Embryonic facial prominence (tissue), 1 donor: ENCODE results near the gene AKT2.
A peak's percentile ranks its signal among the peaks of the same experiment; 100 is the strongest.
"Not testable (repeated sequence)": the region's sequence is repeated elsewhere in the genome, so short reads cannot be mapped to it uniquely, and the experiment has no call there.

Experiments used
- DNase-seq: peaks from one replicate; pipeline ENCODE4 v3.0.0-alpha.2; 2016; ENCODE audit errors: extremely low spot score

The AKT2 gene

DNA sequence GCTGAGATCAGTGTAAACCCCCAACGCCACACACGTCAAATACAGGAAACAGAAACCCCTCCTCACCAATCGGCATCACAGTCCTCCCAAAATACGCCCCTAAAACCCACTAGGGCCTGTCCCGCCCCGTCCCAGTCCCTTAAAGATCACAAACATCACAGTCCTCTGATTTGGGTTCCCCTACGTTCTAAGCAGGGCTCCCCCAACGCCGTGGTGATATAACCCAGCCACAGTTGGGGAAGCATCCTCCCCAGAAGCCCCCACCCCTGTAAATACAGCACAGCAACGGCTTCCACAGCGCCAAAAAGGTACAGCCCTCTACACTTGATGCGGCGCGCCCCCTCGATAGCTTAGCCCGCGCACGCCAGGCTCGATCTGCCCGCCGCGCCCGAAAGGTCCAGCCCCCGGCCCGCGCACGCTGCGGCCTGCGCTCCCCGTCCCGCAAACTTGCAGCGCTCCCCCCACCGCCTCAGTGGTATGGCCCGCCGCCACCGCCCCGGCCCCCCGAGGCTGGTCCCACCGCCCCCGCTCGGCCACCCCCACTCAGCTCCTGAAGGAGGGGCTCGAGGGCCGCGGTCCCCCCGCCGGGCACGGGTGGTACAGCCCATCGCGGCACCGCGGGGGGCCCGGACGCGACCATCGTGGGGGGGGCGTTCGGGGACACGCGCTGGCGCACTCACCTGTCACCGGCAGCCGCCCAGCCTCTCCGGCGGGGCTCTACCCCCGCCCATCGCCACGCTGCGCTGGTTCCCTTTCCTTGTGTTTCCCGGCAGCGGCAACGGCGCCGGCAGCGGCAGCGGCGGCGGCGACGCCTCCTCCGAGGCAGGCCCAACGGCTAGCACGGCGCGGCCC, at the start of gene AKT2:
TSS of gene AKT2 (minus strand) at position 845 of the 852 bp plus-strand sequence. CDS start 20,078 bp downstream, outside the sequence.
- peak; percentile 79 for DNase-seq

- DNase-seq, result not testable (repeated sequence)
These were observed 47.9 kb upstream of the AKT2 start for GRCh38 chr19:40333083-40333482.

DNA sequence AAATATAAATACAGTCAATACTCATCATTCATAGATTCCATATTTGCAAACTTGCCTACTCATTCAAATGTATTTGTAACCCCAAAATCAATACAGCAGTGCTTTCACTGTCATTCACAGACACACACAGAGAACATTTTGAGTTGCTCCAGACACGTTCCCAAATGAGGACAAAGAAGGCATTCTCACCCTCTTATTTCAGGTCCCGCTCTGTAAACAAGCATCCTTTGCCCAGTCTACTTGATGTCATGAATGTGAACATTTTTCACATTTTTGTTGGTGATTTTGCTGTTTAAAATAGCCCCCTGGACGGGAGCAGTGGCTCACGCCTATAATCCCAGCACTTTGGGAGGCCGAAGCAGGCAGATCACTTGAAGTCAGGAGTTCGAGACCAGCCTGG, 47.5 kb upstream of the AKT2 start:
- no peak for DNase-seq

DNA sequence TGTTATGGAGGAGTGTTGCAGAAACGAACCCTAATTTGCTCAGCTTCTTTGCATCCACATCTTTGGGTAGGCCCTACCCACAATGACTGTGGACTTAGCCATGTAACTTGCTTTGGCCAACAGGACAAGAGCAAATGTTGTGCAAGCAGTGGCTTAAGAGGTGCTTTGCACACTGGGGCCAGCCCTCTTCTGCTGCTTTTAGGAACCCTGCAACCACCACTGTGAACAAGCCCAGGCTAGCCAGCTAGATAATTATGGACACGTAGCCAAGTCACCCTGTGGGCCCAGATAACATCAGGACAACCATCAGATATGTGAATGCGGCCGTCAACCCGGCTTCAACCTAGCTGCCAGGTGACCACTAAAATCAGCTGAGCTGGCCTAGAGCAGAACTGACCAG, 45.9 kb upstream of the AKT2 start:
- no peak for DNase-seq

DNA sequence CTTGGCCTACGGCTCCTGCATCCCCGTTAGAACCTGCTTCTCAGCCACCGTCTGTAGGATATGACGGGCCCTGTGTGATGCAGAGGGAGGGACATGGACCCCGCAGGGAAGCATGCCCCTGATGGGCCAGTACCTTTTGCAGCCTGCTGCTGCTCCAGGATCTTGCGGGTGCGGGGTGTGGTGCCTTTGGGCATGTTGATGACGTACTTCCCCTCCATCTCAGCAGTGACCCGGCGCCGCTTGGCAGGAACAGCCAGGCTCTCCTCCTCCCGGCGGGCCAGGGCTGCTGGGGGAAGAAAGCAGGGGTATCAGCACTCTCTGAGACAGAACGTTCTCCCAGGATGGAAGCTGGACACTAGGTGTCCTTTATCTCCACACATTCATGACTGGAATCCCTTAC, 41.1 kb upstream of the AKT2 start:
- DNase-seq, result no peak

DNA sequence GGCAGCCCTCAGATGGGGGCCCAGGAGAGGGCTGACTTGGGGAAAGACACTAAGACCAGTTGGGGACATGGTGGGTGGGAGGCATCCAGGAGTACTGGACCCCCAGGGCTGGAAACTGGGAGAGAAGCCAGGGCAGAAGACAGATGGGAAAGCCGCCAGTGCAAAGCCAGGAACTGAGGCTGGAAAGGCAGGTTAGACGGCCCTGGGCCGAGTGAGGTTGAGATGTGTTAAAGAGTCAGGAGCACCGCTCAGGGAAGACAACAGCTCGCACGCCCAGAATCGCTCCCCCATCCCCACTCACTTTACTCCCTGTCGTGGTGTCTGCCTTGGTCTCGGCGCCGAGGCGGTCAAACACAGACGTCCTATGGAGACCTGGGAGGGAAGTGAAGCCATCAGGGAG, 38.6 kb upstream of the AKT2 start:
- no peak for DNase-seq

DNA sequence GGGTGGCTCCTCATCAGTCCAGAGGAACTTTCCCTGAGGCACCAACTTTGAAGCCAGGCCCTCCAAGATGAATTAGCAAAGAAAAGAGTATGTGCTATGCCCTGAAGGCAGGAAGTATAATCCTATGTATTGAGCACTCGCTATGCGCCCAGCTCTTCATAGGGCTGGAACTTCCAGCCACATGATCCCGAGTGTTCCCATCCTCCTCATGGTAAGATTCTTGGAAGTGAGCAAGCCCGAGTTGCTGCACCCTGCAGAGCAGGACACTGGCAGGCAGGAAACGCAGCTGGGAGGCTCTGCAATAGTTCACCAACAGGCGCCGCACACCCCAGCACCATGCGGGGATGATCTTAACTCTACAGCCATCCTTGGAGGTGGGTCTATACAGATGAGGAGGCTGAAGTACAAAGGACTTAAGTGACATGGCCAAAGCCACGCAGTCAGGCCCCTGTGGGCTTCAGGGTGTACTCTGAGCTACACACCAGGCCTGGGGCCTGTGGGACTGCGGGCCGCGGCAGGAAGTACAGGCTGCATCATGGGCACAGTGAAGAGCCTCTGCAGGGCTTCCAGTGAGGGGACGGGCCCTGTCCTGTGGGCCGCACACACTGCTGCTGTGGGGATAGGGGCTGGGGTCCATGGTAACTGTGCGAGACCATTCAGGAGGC, 37.9 kb upstream of the AKT2 start:
- DNase-seq, result no peak

GRCh38 chr19:40322271-40322610, 37.1 kb upstream of the AKT2 start:
- no peak for DNase-seq

DNA sequence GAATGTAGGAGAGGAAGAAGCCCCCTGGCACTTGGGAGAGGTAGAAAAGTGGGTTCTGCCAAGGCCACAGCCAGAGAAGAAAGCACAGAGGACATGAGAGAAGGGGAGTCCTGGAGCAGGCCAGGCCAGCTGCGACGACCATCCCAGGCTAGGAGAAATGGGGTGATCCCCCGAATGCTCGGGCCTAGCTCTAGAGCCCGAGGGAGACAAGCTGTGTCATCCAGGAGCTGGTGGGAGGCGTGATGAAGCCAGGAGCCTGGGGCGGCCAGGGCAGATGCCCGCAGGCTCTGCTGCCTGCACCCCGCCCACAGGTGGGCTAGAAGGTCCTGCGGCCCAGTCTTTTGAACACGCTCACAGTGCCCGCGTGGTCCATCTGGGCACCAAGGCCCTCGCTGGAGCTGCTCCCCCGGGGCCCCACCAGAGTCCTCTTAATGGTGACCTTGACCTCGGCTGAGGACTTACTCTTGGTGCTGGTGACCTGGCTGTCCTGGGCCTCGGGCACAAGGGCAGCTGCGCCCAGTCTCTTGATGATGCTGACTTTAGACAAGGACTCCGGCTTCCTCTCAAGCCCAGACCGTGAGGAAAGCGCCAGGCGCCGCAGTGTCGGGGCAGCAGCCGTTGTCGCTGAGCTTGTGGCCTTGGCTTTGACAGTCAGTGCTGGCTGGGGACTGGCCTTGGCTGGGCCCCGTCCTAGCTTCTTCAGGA, 36.6 kb upstream of the AKT2 start:
- no peak for DNase-seq

GRCh38 chr19:40321076-40321475, 35.9 kb upstream of the AKT2 start:
- DNase-seq, result no peak

- no peak for DNase-seq
These were observed 35.4 kb upstream of the AKT2 start for GRCh38 chr19:40320558-40320935.

DNA sequence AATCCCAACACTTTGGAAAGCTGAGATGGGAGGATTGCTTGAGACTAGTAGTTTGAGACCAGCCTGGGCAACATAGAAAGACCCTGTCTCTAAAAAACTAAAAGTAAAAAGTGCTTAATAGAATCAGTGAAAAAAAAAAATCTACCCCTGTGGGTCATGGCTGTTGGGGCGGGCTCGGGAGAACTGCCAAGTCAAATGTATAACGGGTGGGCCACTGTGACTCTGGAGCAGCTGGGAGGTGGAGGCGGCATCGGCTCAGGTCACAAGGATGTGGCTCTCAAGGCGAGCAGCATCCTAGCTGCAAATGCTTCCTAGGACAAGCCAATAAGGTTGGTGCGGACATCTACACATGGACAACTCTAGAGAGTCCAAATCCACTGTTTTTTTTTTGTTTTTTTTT, 32.2 kb upstream of the AKT2 start:
- DNase-seq, result no peak

- no peak for DNase-seq
These were observed 30.8 kb upstream of the AKT2 start for GRCh38 chr19:40315812-40316470.

GRCh38 chr19:40314656-40315055, 29.5 kb upstream of the AKT2 start:
- DNase-seq, result no peak

DNA sequence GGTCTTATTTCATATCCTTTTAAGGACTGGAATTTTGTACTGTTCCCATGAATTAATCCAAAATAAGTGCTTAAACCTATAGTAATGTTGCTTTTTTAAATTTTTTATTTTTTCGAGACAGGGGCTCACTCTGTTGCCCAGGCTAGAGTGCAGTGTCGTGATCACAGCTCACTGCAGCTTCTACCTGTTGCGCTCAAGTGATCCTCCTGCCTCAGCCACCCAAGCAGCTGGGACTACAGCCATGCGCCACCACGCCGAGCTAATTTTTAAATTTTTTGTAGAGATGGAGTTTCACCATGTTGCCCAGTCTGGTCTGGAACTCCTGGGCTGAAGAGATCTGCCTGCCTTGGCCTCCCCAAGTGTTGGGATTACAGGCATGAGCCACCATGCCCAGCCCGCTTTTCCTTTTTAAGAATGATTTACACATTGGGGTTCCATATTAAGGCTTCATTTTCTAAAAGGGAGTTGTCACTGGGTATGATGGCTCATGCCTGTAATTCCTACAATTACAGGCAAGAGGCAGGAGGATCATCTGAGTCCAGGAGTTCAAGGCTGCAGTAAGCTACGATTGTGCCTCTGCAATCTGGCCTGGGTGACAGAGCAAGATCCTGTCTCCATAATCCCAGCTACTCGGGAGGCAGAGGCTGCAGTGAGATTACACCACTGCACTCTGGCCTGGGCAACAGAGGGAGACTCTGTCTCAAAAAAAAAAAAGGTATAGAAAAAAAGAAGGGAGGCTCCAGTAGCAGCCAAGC, 28.3 kb upstream of the AKT2 start:
- no peak for DNase-seq

DNA sequence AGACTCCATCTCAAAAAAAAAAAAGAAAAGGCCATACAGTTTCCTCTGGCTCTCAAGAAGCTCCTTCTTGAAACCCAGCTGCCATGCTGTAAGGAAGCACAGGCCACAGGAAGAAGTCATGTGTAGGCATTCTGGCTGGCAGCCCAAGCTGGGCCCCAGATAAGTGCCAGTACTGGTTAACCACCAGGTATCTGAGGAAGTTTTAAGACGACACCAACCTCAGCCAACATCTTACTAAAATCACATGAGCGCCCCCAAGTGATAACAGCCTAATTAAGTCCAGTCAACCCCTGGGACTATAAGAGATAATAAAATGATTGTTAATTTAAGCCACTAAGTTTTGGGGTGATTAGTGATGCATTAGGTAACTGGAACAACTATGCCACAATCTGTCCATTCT, 27.4 kb upstream of the AKT2 start:
- no peak for DNase-seq

DNA sequence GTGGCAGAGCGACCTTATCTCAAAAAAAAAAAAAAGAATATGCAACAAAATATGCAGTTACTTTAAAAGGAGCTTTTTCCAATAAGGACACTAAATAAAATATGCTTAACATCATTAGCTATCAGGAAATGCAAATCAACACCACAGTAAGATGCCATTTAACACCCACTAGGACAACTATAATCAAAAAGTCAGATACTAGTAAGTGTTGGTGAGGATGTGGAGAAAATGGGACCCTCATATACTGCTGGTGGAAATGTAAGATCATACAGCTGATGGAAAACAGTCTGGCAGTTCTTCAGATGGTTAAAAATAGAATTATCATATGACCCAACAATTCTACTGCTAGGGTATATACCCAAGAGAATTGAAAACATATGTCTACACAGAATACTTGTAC, 24.5 kb upstream of the AKT2 start:
- no peak for DNase-seq

GRCh38 chr19:40305403-40305802, 20.3 kb upstream of the AKT2 start:
- peak; percentile 36 for DNase-seq

- DNase-seq, result no peak
These were observed 19.2 kb upstream of the AKT2 start for GRCh38 chr19:40304306-40304705.

DNA sequence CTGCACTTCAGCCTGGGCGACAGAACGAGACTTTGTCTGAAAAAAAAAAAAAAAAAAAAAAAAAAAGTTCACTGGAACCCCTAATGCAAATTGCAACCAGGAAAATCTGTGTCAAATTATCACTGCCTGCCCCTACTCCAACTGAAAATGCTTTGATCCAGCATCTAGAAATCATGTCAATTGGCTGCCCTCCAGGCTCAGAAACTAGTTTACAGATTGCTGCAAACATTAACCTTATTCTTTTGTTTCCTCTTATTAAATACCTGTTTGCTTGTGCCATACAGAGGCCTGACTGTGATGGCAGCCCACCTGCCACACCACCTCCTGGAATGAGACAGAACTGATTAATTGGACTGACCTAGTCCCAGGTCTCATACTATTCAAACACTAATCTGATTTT, 18.6 kb upstream of the AKT2 start:
- no peak for DNase-seq

DNA sequence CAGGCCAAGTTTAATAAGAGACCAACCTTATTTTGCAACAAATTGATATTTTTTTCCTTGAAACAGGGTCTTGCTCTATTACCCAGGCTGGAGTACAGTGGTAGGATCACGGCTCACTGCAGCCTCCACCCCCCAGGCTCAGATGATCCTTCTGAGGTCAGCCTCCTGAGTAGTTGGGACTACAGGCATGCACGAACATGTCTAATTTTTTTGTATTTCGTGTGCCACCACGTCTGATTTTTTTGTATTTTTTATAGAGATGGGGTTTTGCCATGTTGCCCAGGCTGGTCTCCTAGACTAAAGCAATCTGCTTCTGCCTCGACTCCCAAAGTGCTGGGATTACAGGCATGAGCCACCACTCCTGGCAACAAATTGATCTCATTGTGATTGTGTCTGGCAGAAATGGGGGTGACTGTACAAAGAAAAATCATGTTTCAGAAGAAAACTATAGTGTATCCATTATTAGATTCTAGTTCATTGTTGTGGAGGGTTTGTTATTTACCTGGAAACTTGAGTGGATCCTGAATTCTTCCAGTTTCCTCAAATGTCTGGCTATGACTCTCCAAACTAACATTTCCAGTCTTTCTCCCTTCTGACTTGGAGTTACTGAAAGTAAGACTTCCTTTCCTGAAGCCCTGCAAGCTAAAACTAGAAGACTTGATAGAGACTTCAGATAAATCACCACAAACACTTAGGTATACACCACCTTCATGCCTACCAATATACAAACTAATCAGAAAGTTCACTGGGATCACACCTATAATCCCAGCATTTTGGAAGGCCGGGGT, 17.3 kb upstream of the AKT2 start:
- no peak for DNase-seq
